NOMO-1 (cell line): Measurements from ENCODE around the gene PTPRO.
A peak's percentile ranks its signal among the peaks of the same experiment; 100 is the strongest.
"Not testable (repeated sequence)": the region's sequence is repeated elsewhere in the genome, so short reads cannot be mapped to it uniquely, and the experiment has no call there.

Experiments used
- DNase-seq, 2 experiments: peaks; one replicate each; lab custom pipeline; 2025; ENCODE audit not compliant: unreplicated experiment in 2 of 2; lab: John Stamatoyannopoulos, UW

PTPRO gene

DNA sequence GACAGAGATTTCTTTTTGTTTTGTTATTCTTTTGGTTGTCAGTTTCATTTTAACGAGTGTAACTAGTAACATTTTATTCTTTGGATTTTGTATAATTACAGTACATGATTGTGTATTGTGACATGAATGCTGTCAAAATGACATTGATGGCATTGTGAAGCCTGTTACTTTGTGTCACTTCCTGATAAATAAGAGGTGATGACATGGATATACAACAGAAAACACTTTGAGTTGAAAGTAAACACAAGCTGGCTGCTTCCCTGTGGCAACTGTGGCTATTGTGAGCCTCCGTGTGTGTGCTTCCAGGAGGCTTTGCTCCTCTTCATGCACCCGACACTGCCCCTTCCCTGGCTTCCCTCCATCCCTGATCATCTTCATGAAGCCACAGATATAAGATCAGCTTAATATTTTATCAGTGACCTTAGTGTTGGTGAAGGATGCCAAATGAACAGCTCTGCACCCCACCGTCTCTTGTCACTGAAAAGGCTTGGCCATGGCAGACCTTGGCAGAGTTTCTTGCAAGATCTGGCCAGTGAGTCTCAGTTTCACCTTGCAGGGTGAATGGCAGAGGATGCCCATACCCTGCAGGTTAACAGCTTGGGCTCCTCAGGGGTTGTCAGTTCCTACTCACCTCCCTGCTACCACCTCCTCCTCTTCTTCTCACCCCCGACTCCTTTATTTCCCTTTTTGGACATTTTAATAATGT is 275.0 kb downstream of the PTPRO start:
- no peak for DNase-seq

DNA sequence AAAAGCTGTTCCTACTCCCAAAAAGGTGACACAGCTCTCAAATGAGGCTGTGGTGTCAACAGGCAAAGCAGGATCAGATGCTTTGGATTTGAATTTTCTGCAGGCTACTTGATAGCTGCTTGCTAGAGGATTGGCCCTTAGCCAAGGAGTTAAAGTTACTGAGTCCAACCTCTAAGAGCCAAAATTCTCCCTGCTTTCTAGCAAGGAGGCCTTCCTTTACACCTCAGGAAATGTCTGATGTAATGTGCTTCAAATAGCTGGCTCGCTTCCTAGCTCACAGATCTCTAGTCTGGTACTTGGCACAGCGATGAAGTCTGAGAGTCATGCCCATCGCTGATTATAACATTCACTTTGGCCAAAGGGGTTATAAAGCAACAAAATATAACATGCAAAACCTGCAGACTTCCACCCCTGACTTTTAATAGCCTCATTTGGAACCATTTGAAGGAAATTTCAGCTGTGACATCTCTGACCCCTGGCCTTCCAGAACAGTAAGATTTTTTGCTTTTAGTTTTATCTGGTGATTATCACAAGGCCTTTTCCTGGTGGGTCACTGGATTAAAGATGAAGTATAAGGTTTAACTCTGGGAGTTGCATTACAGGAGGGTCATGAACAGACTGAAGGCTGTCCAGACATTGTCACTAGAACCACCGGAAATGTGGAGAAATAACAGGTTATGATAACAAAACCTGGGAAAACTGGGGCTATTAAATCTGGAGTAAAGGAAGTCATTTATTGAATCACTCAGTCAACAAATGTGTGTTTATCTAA is 277.1 kb downstream of the PTPRO start:
- no peak for DNase-seq

DNA sequence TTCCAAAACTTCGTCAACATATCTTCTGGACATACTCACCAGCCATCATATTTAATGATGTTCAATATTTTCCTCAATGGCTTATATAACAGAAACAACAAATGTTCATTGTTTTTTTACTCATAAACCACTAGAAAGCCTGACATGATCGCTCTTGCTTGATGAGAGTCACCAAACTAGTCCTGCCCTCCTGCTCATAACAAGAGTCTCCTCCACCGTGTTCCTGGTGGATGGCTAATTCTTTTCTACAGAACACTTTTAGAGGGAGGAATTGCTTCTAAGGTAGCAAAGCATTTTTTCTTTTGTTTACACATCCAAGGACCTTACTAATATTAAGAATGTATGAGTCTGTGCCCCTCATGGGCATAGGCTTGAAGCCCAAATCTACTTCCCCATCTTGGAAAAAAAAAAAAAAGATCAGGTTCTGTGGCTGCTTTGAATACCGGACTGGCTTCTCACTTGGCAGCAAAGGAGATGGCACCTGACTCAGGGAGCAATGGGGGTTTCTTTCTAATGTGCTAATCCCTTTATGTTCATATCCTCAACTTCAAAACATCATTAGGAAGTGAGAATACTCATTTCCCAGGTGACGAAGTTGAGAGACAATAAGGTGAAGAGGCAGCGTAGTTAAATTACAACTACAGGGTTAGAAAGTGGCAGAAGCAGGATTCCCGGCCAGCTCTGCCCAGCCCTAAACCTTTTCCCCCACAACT is 278.1 kb downstream of the PTPRO start:
- DNase-seq = no peak

DNA sequence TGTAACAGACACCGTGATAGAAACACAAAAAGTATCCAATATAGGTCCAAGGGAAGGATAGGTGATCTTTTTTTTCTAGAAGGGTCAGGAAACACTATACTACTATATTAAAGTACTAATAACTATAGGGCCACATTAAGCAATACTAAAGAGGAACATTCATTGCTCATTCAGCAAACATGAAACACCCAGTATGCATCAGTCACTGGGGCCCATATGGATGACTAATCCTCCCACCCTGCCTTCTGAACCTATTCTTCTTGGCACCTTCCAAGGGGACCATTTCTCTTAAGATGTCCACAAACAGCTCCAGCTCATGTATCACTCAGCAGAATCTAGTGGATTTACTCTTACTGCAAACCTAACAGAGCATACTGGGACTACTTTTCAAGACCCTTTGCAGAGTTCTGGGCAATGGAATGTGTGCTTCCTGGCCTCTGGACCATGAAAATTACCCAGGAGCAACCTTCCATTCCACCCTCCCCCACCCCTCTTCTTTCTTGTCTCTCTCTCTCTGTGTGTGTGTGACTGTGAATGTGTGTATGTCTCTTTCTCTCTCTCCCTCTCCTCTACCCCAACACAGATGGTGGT is 279.0 kb downstream of the PTPRO start:
- DNase-seq = peak in 1 of 2 experiments; percentile 15

DNA sequence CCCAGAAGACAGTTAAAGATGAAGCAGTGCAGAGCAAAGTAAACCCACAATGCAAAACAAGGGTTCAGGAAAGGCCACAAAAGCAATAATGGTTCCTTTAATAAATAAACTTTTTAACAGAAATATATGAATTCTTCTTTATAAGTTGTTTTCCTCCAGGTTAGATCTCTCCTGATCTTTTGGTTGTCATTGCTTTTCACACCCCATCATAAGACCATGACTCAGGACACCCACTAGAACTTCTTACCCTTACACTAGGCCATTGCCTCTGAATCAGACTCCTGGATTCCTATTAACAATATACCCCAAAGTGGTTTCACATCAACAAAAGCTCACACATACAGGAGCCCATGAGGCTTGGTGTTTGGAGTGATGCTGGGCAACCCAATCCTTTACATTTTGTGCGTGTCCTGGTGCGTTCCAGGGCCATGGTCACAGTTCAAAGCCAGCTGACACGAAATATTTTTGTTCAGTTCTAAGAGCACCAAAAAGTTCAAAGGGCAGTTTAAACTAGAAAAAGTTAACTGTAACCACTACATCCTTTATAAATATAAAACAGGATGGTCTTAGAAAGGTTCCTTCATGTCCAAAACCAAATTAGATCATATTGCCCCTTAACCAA is 279.9 kb downstream of the PTPRO start:
- DNase-seq = no peak

DNA sequence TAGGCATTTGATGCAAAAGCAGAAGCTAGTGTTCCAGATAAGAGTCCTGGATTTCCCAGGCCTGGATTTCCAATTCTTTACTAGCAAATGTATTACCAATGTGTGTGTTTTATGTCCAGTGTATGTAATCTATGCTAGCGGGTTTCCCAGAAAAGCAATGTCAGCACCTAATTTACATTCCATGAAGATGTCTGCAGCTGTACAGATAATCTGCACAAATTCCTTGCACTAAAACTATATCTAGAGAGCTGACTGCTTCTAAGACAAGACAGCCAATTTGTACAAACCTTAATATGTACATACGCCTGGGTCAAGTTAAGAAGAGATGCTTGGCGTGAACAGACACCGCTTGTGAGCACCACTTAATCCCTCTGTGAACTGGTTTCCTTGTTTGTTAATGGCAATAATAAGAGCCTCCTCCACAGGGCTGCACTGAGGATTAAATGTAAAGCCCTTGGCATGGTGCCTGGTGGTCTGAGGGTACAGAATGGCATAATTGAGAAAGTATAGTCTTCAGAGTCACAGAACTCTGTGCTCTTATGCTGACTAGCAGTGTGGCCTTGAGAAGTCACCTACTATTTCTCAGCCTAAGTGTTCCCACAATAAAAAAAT is 281.3 kb downstream of the PTPRO start:
- no peak for DNase-seq

DNA sequence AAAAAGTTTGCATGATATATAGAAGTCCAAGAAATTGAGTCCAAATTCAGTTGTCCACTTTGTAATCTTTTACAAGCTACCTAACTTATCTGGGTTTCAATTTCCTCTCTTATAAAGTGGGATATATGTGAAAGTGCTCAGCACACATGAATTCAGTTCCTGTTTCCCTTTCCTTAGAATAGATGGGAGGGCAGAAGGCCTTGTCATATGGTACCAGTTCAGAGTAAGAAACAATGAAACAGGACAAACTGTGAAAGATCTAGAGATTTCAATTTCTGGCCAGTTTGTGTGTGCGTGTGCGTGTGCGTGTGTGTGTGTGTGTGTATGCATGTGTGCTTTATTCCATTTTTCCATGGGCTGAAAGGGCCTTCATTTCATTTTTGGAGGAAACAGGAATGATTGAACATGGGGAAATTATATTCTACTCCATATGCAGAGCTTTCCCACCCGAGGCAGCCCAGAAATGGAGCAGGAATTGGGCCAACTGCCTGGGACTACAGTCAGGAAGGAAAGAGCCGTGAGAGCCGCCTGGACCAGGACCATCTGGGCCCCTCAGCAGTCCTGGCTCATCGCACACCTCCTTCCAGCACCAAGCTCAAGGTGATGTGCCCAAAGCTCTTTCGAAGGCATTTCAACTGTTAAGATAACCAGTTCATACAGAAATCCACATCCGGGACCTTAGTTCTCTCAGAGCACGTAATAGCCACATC is 283.7 kb downstream of the PTPRO start:
- DNase-seq = no peak

DNA sequence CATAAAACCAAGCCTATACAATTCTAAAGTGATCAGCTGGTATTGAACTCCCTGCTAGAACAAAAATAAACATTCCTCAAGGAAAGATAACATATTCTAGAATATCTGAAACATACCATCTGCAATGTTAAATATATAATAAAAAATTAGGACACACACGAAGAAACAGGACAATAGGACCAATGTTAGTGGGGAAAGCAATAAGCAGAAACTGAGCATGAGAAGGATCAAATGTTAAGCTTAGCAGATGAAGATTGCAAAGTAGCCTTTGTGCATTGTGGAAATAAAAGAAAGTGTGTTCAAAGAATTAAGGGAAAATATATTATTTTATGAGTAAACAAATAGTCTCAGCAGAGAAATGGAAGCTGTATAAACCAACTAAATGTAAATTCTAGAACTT is 286.1 kb downstream of the PTPRO start:
- DNase-seq = no peak

DNA sequence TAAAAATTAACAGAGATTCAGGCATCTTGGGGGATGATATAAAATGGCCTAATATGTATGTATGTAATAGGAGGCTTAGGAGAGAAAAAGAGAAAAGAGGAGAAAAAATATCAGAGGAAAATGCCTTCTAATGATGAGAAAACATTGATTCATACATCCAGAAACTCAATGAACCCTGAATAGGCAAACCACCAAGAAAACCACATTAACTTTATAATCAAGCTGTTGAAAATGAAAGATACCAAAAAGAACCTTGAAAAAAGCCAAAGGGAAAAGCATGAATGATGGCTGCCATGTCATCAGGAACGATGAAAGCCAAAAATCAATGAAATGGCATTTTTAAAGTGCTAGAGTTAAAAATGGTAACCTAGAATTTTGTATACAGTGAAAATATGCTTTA is 286.6 kb downstream of the PTPRO start:
- no peak for DNase-seq

DNA sequence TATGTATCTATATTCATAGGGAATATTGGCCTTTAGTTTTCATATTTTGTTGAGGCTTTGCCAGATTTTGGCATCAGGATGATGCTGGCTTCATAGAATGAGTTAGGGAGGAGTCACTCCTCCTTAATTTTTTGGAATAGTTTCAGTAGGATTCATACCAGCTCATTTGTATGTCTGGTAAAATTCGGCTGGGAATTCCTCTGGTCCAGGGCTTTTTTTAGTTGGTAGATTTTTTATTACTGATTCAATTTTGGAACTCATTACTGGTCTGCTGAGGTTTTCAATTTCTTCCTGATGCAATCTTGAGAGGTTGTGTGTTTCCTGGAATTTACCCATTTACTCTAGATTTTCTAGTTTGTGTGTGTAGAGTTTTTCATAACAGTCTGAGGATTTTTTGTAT is 291.7 kb downstream of the PTPRO start:
- no peak for DNase-seq

DNA sequence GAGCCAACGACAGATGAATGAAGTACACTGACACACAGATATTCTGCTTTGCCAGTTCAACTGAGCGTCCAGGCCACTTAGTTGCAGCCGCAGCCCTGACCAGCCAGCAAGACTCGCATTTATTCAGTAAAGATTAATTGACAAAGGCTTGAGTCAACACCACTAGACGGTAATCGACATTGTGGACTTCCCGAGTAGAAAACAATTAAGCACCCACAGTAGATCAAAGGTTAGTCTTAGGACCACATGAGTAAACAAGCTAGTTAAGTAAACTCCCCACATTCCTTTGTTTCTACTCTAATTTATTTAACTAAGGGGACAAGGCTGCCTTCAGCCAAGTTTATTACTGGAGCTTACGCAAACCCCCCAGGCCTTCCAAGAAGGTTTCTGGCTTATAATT is 294.2 kb downstream of the PTPRO start:
- not testable (repeated sequence) for DNase-seq

DNA sequence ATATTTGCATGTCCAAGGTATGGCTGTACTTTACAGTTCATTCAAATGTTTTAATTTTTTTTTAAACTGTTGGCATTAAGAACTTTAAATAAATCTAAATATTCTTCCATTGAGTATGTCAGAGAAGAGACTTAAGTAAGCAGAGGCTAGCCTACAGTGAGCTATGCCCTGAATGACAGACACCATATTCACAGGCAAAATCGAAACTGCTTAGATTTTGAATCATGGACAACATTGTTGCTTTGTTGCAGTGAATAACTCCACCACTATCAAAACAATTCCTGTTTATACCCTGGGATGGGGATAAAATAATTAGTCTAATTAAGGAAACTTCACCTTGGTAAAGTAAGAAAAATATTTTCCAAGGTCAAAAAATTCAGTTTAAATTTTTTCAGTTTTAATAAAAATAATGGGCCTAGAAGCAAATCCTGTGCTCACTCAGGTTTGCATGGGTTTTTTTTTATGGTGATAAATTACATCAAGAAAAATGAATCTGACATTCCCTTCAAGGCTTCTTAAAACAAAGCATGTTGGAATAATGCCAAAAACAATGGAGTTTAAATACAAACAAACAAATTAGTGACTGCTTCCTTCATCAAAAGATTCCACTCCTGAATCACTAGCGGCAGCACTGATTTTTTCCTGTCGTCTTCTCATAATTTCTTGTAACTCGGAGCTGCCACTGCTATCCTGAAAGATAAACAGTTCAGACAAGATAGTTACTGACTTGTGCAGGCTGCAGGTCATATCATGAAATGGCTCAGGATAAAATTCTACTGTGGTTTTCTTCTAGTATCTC is 298.6 kb downstream of the PTPRO start:
- no peak for DNase-seq

DNA sequence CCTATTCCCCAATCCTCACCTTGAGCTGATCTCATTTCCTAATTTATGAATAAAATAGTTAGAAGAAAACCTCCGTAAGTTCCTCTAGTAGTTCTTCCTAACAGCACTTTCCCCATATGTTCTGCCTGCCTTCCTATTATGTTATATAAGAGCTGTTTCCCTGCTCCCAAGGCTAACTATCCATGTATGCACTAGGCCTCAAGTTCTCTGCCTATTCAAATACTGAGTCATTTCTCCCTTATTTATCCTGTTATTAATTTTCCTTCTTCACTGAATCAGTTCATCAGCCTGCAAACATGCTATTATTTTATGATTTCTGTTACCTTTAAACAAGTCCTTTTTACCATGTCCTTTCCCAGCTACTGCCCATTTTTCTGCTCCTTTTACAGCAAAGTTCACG is 302.8 kb downstream of the PTPRO start:
- no peak for DNase-seq

DNA sequence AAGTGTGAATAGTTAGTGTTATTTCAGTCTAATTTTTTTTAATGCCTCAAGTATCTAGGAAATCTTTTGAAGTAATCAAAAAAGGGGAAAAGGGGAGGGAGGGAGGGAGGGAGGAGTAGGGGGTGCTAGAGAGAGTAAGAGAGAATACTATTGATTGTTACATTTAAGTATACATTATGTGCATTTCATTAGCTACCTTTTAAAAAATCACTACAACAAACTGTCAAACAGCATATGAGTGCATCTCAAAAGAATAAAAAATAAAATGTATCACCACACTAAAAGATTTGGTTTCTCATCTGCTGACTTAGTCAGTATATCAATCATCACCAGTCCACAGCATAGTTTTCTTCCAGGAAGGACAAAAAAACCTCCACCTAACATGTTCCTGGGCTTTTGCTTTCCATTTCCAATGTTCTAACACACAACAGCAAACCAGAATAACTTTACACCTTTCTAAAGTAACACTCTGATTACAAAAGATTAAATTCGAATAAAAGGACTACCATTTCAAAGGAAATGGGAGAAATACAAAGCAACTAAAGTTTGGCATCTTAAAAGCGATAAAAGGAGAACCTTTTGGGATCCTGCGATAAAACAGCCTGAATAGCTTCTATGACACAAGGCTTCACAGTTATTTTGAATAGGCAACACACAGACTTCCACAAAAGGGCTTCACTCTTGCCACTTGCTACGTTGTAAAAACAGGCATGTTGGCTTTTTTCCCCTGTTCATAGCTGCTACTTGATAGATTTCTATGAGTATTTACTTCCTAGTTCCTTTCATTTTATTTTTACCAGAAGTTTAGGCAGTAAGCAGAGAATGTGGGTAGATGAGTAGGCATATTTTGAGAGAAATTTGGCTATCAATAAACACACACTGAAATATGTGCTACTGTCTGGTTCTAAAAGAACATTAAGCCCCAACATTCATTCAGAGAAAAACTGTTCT is 306.0 kb downstream of the PTPRO start:
- DNase-seq = peak in 1 of 2 experiments; percentile 34

DNA sequence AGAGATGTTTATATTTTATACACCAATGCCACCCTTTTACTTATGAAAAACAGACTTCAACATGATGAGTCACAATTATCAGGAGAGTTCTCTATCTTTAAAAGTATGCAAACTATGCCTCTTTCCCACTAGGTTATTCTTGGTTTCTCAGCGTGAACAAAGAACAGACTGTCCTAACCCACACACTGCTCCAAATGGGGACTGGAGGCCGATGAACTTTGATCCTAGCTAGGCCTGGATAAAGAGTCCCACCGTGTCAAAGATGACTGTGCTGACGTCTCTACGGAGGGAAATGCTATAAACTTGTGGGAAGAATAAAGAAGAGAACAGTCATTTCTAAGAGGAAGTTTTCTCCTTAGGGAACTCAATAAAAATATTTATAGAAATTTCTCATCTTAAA is 306.8 kb downstream of the PTPRO start:
- DNase-seq = peak in 1 of 2 experiments; percentile 19

DNA sequence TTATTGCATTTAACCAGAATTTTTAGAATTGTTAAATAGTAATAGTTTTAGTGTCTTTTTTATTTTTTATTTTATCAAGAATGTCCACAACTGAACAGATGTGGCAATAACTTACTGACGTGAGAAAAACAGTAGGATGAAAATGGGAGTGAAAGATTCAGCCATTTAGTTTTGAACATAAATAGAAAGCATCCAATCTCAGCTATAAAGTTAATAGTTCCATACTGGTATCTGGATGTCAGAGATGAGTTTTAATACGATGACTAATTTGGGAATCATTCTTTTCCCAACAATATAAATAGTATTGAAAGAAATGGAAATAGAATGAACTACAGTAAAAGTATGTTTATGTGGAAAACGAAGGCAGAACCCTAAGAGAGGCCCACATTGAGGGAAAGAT is 307.5 kb downstream of the PTPRO start:
- no peak for DNase-seq

DNA sequence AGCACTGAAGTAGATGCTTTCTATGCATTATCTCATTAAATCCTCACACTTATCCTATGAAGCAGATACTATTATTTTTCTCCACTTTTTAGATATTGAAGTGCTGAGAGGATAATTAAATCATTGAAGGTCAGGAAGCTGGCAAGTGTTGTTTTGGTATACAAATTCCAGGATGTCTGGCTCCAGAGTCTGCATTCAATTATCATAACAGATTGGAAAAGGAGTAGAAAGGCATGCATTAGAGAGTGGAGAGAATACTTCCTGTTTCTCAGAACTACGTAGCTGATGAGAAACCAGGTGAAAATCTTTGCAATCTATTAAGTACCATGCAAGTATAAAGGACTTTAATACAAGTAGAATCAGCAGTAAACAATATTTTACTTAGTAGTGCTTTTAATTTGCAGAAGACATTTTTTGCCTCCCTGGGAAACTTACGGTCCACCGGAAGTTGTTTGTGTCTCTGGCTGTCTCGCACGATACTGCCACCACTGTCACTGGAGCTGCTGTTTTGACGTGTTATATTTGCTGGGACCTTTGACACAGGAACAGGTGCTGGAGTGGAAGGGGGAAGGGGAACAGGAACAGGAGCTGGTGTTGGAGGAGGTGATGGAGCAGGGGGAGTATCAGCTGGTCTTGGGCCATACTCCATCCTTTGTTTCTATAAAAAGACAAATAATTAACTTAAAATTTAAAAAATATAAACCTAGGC is 308.9 kb downstream of the PTPRO start:
- DNase-seq = peak in 1 of 2 experiments; percentile 57
